SK-N-SH (cell line): ENCODE data around the gene DLEC1. TPM values are rescaled to one million over a fixed set of nuclear protein-coding genes. Genes with fewer than 3 reads are reported as not detected.

ENCODE experiments used
- CTCF ChIA-PET: fragments of 300-600, 350-600 bp; formaldehyde crosslinking; extraction: SDS; loops from one replicate; lab custom pipeline; 2021; lab: Yijun Ruan, JAX
- POLR2A ChIA-PET: fragments of 350-600 bp; sonication (Branson Sonifier 250); formaldehyde crosslinking; extraction: SDS; loops from one replicate; lab custom pipeline; 2020; ENCODE audit warnings: antibody characterized with exemption, inconsistent platforms; lab: Yijun Ruan, JAX
- DNase-seq: peaks from one replicate; pipeline ENCODE4 v3.0.0; 2012
- H2AFZ ChIP-seq: fragments of 200-600 bp; sonication (generic); 2 replicates; pipeline ENCODE4 v1.8.1; 2016; ENCODE audit warnings: antibody characterized with exemption, mild to moderate bottlenecking, low read depth
- H3F3A ChIP-seq: fragments of 200-600 bp; sonication (generic); replicated peaks from 2 replicates; pipeline ENCODE3; 2016; ENCODE audit warnings: antibody characterized with exemption, mild to moderate bottlenecking; ENCODE audit not compliant: insufficient read depth
- H3K27ac ChIP-seq, 2 experiments: fragments of 200-500 bp in 1 of 2; fragments of 200-600 bp in 1 of 2; sonication (Bioruptor generic) in 1 of 2; sonication (generic), shearing (Covaris generic) in 1 of 2; 2 replicates each; pipeline versions ENCODE4 v1.5.1 to v1.6.1; 2014 to 2016; ENCODE audit warnings: low read depth in 2 of 2, inconsistent platforms in 1 of 2, low read length in 1 of 2, mild to moderate bottlenecking in 1 of 2, mixed read lengths in 1 of 2
- H3K27me3 ChIP-seq: fragments of 200-600 bp; sonication (generic), shearing (Covaris generic); 2 replicates; pipeline ENCODE4 v1.6.1; 2016; ENCODE audit warnings: mixed run types; ENCODE audit not compliant: insufficient read depth
- H3K36me3 ChIP-seq, 2 experiments: fragments of 200-500 bp in 1 of 2; fragments of 200-600 bp in 1 of 2; sonication (Bioruptor generic) in 1 of 2; sonication (generic) in 1 of 2; replicated peaks in 1 of 2; 2 replicates each; pipeline versions ENCODE3 to v1.5.1; 2014 to 2016; ENCODE audit warnings: low read length in 1 of 2, mild to moderate bottlenecking in 1 of 2; ENCODE audit not compliant: insufficient read depth in 2 of 2, control insufficient read depth in 1 of 2
- H3K4me1 ChIP-seq, 2 experiments: fragments of 200-500 bp in 1 of 2; fragments of 200-600 bp in 1 of 2; sonication (Bioruptor generic) in 1 of 2; sonication (generic), shearing (Covaris generic) in 1 of 2; 2 replicates each; pipeline versions ENCODE4 v1.5.1 to v1.6.1; 2014 to 2016; ENCODE audit warnings: low read depth in 1 of 2, low read length in 1 of 2, mixed run types in 1 of 2; ENCODE audit not compliant: insufficient read depth in 2 of 2, control insufficient read depth in 1 of 2
- H3K4me2 ChIP-seq: fragments of 200-600 bp; sonication (generic), shearing (Covaris generic); 2 replicates; pipeline ENCODE4 v1.6.1; 2017; ENCODE audit warnings: mixed run types
- H3K4me3 ChIP-seq, 2 experiments: fragments of 200-500 bp in 1 of 2; fragments of 200-600 bp in 1 of 2; sonication (Bioruptor generic) in 1 of 2; sonication (generic), shearing (Covaris generic) in 1 of 2; 2 replicates each; pipeline versions ENCODE4 v1.5.1 to v1.8.1; 2014 to 2016; ENCODE audit warnings: low read depth in 2 of 2, inconsistent platforms in 1 of 2, low read length in 1 of 2, mild to moderate bottlenecking in 1 of 2, mixed read lengths in 1 of 2, moderate library complexity in 1 of 2
- H3K79me2 ChIP-seq: fragments of 200-600 bp; sonication (generic); 2 replicates; pipeline ENCODE4 v1.8.1; 2017; ENCODE audit warnings: mild to moderate bottlenecking; ENCODE audit not compliant: insufficient read depth
- H3K9ac ChIP-seq: fragments of 200-600 bp; sonication (generic); 2 replicates; pipeline ENCODE4 v1.6.1; 2017; ENCODE audit warnings: mixed run types
- H3K9me2 ChIP-seq: fragments of 200-600 bp; sonication (generic); 2 replicates; pipeline ENCODE4 v1.6.1; 2017; ENCODE audit warnings: mixed run types
- H3K9me3 ChIP-seq: fragments of 200-600 bp; sonication (generic); 2 replicates; pipeline ENCODE4 v1.6.1; 2017; ENCODE audit warnings: mixed run types, mild to moderate bottlenecking, moderate library complexity
- H4K20me1 ChIP-seq: fragments of 200-600 bp; sonication (generic); 2 replicates; pipeline ENCODE4 v1.6.1; 2017; ENCODE audit warnings: mild to moderate bottlenecking, mixed run types; ENCODE audit not compliant: insufficient read depth
- CHD2 ChIP-seq: fragments of 150-350 bp; IDR thresholded peaks from 2 replicates; pipeline ENCODE4 v1.6.1; 2018; ENCODE audit warnings: low read length; ENCODE audit not compliant: partially characterized antibody
- CTCF ChIP-seq: fragments of 200-600 bp; sonication (generic); IDR thresholded peaks from 2 replicates; pipeline ENCODE4 v1.6.1; 2017; ENCODE audit warnings: antibody characterized with exemption, mild to moderate bottlenecking, moderate library complexity
- ELF1 ChIP-seq: IDR thresholded peaks from 2 replicates; pipeline ENCODE4 v1.4.0; 2012
- EZH2phosphoT487 ChIP-seq: fragments of 200-600 bp; sonication (generic); IDR thresholded peaks from 2 replicates; pipeline ENCODE4 v1.6.1; 2017; ENCODE audit warnings: low read depth, mixed run types, mild to moderate bottlenecking, antibody characterized with exemption, moderate library complexity, borderline replicate concordance
- FOSL2 ChIP-seq: IDR thresholded peaks from 2 replicates; pipeline ENCODE4 v1.4.0; 2012; ENCODE audit warnings: low read depth, mild to moderate bottlenecking, moderate library complexity, borderline replicate concordance
- FOXJ3 ChIP-seq: sonication (generic); formaldehyde crosslinking; IDR thresholded peaks from 2 replicates; pipeline ENCODE4 v1.5.1; 2020; ENCODE audit warnings: mild to moderate bottlenecking, missing genetic modification reagents
- GABPA ChIP-seq: IDR thresholded peaks from 2 replicates; pipeline ENCODE4 v1.4.0; 2012; ENCODE audit warnings: low read depth, mild to moderate bottlenecking
- GATA2 ChIP-seq: sonication (generic); formaldehyde crosslinking; IDR thresholded peaks from 2 replicates; pipeline ENCODE4 v1.5.0; 2020; ENCODE audit warnings: mild to moderate bottlenecking, missing genetic modification reagents
- IRF3 ChIP-seq: fragments of 150-350 bp; IDR thresholded peaks from 2 replicates; pipeline ENCODE4 v1.6.1; 2016; ENCODE audit warnings: mild to moderate bottlenecking, low read depth, low read length
- JUND ChIP-seq: IDR thresholded peaks from 2 replicates; pipeline ENCODE4 v1.4.0; 2012
- MEF2A ChIP-seq: IDR thresholded peaks from 2 replicates; pipeline ENCODE4 v1.4.0; 2012; ENCODE audit warnings: low read depth, borderline replicate concordance
- MXI1 ChIP-seq: IDR thresholded peaks from 2 replicates; pipeline ENCODE4 v1.6.1; 2012; ENCODE audit warnings: mild to moderate bottlenecking, low read depth, low read length, improper control_type of control experiment
- POLR2AphosphoS5 ChIP-seq: IDR thresholded peaks from 2 replicates; pipeline ENCODE4 v1.6.1; 2012; ENCODE audit warnings: low read depth, low read length
- RAD21 ChIP-seq: IDR thresholded peaks from 2 replicates; pipeline ENCODE4 v1.6.1; 2012; ENCODE audit warnings: mild to moderate bottlenecking, low read length
- RCOR1 ChIP-seq: fragments of 150-350 bp; IDR thresholded peaks from 2 replicates; pipeline ENCODE4 v1.6.1; 2017; ENCODE audit warnings: antibody characterized with exemption, low read length
- REST ChIP-seq: IDR thresholded peaks from 2 replicates; pipeline ENCODE4 v1.6.1; 2012; ENCODE audit warnings: mild to moderate bottlenecking, low read depth, low read length, moderate library complexity
- RXRA ChIP-seq: IDR thresholded peaks from 2 replicates; pipeline ENCODE4 v1.4.0; 2012; ENCODE audit warnings: low read depth, mild to moderate bottlenecking, borderline replicate concordance
- SMC3 ChIP-seq: IDR thresholded peaks from 2 replicates; pipeline ENCODE4 v1.6.1; 2012; ENCODE audit warnings: low read depth, low read length, improper control_type of control experiment
- TCF12 ChIP-seq: IDR thresholded peaks from 2 replicates; pipeline ENCODE4 v1.4.0; 2012
- TEAD4 ChIP-seq: IDR thresholded peaks from 2 replicates; pipeline ENCODE4 v1.4.0; 2012; ENCODE audit warnings: mild to moderate bottlenecking, borderline replicate concordance; ENCODE audit not compliant: insufficient read depth
- USF2 ChIP-seq: fragments of 150-350 bp; IDR thresholded peaks from 2 replicates; pipeline ENCODE4 v1.6.1; 2017; ENCODE audit warnings: antibody characterized with exemption, low read length, low read depth, borderline replicate concordance
- YY1 ChIP-seq: IDR thresholded peaks from 2 replicates; pipeline ENCODE4 v1.4.0; 2012; ENCODE audit warnings: low read depth, mild to moderate bottlenecking
- ZBTB33 ChIP-seq: IDR thresholded peaks from 2 replicates; pipeline ENCODE4 v1.4.0; 2012; ENCODE audit warnings: low read depth, borderline replicate concordance
- WGBS: methylation state at CpG from one replicate; pipeline ENCODE4 v1.1.6; 2017; ENCODE audit warnings: low lambda C conversion rate; 5-methylcytosine and 5-hydroxymethylcytosine counted together
- polyA plus RNA-seq, 3 experiments: library from polyadenylated mRNA; depleted of rRNA; stranded (reverse); fragments of >200 nt; gene quantifications; 2 replicates each; pipeline ENCODE4 v1.2.3, GENCODE V29; 2012

DLEC1 gene
- polyA plus RNA-seq, 1 of the 3 experiments (the other 2 are of a cell fraction): 0.02 TPM

DNA sequence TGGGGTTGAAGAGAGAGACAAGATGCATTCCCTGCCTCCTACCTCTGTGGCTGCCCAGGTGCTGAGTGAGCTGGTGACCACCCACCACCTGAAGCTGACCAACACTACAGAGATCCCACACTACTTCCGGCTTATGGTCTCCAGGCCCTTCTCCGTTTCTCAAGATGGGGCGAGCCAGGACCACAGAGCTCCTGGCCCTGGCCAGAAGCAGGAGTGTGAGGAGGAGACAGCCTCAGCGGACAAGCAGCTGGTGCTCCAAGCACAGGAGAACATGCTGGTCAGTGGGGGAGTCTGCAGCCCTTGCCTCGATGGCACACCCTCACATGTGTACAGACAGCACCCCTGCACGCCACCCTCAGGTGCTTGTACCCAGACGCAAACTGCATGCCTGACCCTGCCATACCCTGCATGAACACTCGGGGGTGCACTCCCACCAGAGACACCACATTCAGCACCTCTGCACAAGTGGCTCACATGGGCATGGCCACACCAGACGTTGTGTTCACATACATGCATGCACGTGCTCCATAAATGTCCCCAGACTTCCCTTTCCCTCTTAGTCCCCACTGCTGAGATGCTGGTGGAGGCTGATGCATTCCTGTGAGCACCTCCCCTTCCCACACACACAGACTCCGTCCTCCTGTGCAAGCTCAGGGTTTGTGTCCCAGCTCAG lies 78.9 kb downstream of the DLEC1 start:
- H3K9me2 ChIP-seq: no peaks in the 10 kb centered on the region
- no peak overlapping the region for H3K27ac ChIP-seq
- CTCF ChIA-PET: interaction anchor here (0.6 to 4.8 kb wide), 17 partner anchors 8 to 544 kb away, joined by 3 to 27 read pairs (median 7); partner anchors contain the start of genes ACAA1 and XYLB
- no peaks in the 10 kb centered on the region for H4K20me1 ChIP-seq
- 76% methylated on average over 4 of the region's 11 CpGs for WGBS
- POLR2A ChIA-PET: interaction anchor here (0.9 to 1.9 kb wide), 2 partner anchors 226 to 228 kb away, joined by 3 to 4 read pairs; partner anchors contain the start of gene XYLB
- no peak overlapping the region for H3K9ac ChIP-seq
- no peaks in the 10 kb centered on the region for H3K9me3 ChIP-seq
- H3K36me3 ChIP-seq: peaks cover 0 to 17% of the 10 kb centered on the region in 2 experiments
- no peaks in the 10 kb centered on the region for H3K4me1 ChIP-seq
- DNase-seq: peak; percentile 80
- no peak overlapping the region for H3K4me2 ChIP-seq
- no peaks in the 10 kb centered on the region for H3F3A ChIP-seq
- no peaks in the 10 kb centered on the region for H3K79me2 ChIP-seq
- H3K27me3 ChIP-seq: no peaks in the 10 kb centered on the region
- H3K4me3 ChIP-seq: no peak overlapping the region
- no peak overlapping the region for H2AFZ ChIP-seq
- TF ChIP-seq USF2: no peak
- no peak for TF ChIP-seq REST
- TF ChIP-seq CTCF: peak; percentile 70
- TF ChIP-seq ZBTB33: no peak
- no peak for TF ChIP-seq EZH2phosphoT487
- no peak for TF ChIP-seq POLR2AphosphoS5
- no peak for TF ChIP-seq ELF1
- TF ChIP-seq FOXJ3 (CRISPR knock-in tag): no peak
- TF ChIP-seq GABPA: no peak
- no peak for TF ChIP-seq YY1
- no peak for TF ChIP-seq TEAD4
- TF ChIP-seq IRF3: no peak
- no peak for TF ChIP-seq FOSL2
- TF ChIP-seq JUND: no peak
- peak; percentile 66 for TF ChIP-seq SMC3
- peak; percentile 74 for TF ChIP-seq RAD21
- no peak for TF ChIP-seq MEF2A
- TF ChIP-seq RCOR1: no peak
- TF ChIP-seq GATA2 (CRISPR knock-in tag): no peak
- TF ChIP-seq TCF12: no peak
- no peak for TF ChIP-seq RXRA
- no peak for TF ChIP-seq CHD2
- TF ChIP-seq MXI1: 0 out of 2 replicates have a peak, but pooled peaks have one; percentile 35
